ENCODE results near the gene SMIM41.

Gene SMIM41

DNA sequence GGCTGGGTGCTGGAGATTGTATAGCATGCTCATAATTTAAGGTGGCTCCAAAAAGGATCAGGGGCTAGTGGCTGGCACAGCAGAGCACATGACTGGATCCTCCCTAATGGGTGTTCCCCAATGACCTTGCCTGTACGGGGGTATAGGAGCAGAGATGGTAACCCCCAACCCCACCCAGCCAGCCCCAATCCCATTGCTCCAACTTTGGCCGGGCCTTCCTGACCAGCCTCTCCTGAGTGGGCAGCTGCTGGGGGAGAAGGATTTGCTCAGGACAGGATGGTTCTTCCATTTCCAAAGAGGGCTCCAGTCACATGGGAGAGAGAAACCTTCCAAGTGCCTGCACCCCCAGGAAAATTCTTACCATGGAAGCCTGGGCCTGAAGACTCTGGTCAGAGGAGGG, 43.6 kb upstream of the SMIM41 start:
- TF ChIP-seq, protein P1, sequence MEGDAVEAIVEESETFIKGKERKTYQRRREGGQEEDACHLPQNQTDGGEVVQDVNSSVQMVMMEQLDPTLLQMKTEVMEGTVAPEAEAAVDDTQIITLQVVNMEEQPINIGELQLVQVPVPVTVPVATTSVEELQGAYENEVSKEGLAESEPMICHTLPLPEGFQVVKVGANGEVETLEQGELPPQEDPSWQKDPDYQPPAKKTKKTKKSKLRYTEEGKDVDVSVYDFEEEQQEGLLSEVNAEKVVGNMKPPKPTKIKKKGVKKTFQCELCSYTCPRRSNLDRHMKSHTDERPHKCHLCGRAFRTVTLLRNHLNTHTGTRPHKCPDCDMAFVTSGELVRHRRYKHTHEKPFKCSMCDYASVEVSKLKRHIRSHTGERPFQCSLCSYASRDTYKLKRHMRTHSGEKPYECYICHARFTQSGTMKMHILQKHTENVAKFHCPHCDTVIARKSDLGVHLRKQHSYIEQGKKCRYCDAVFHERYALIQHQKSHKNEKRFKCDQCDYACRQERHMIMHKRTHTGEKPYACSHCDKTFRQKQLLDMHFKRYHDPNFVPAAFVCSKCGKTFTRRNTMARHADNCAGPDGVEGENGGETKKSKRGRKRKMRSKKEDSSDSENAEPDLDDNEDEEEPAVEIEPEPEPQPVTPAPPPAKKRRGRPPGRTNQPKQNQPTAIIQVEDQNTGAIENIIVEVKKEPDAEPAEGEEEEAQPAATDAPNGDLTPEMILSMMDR (IDR thresholded peaks at IDR 0.05; ENCODE audit: insufficient read depth, low read length, missing control alignments): no peak
- no peak overlapping the region for H3K4me3 ChIP-seq (ENCODE audit: low read depth, low read length)
- ChIA-PET POLR2A (no interaction called here), CTCF (interaction anchor here (1.0 to 32.6 kb wide), 3 partner anchors 11 to 36 kb away, joined by 3 to 1695 read pairs (median 98); partner anchors contain the start of genes ATG101, NR4A1 and SMIM41)
- DNase-seq (ENCODE audit: low read depth, low spot score): no peak

DNA sequence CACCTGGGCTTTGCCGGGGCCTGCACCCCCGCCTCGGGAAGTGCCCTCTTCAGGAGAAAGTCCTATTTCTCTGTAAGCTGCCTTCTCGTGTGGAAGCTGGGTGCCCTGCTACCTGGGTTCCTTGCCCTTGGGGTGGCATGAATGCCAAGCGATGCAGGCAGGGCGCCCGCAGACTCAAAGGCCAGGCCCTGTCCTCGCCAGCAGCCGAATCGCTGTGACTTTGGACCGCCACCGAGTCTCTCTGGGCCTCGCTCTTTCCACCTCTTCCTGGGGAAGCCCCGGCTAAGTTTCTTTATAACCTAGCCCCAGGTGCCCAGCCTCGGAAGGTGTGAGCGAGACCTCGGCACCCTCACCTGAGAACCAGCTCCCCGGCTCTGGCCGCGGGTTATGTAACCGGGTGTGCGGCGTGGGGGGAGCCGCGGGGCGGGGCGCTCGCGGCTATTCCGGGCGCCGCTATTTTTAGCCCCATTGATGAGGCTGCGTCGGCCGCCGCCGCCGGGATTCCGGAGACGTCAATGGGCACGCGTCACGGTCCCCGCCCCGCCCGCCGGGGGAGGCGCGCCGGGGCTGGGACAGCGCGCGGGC, 42.8 kb upstream of the SMIM41 start:
- no peak for DNase-seq (ENCODE audit: low read depth, low spot score)
- TF ChIP-seq, protein P1 (IDR thresholded peaks at IDR 0.05; ENCODE audit: insufficient read depth, low read length, missing control alignments): no peak
- CTCF ChIA-PET: interaction anchor here (1.0 to 32.6 kb wide), 5 partner anchors 10 to 43 kb away, joined by 3 to 1695 read pairs (median 4); partner anchors contain the start of genes ATG101, NR4A1 and SMIM41
- peak overlapping the region; percentile 62 for H3K4me3 ChIP-seq (ENCODE audit: low read depth, low read length)
- POLR2A ChIA-PET: interaction anchor here (0.5 to 0.6 kb wide), 3 partner anchors 15 to 838 kb away, joined by 3 to 4 read pairs (median 3); partner anchors contain the start of gene NR4A1

DNA sequence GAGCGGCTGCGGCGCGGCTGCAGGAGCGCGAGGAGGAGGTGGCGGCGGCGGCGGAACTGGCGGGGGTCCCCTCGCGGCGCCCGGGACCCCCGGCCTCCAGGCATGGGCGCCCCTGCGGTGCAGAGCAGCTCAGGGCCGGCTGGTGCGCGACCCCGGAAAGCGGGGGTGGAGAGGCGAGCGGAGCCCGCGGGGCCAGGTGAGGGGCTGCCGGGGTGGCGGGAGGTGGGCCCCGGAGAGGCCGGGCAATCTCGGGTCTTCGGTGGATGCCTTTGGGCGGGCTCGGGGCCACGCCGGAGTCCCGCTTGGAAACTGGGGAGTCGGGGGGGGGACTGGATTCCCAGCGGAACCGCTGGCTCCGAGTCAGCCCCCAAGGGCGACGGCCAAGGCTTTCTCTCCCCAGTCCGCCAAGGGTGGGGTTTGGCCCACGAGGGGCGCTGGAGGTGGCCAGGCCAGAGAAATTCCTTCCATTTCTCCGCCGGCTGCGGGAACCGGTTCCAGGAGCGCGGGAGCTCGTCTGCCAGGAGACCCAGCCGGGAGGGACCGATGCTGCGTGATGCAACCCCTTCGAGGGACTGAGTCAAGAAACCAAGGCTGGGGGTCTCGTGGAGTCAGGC, 42.1 kb upstream of the SMIM41 start:
- ChIA-PET CTCF (interaction anchor here (0.7 to 32.6 kb wide), 7 partner anchors 11 to 44 kb away, joined by 3 to 1695 read pairs (median 4); partner anchors contain the start of genes ATG101, NR4A1 and SMIM41), POLR2A (no interaction called here)
- H3K4me3 ChIP-seq (ENCODE audit: low read depth, low read length): peak overlapping the region; percentile 62
- TF ChIP-seq, protein P1 (IDR thresholded peaks at IDR 0.05; ENCODE audit: insufficient read depth, low read length, missing control alignments): peak; percentile 10
- DNase-seq (ENCODE audit: low read depth, low spot score): no peak

DNA sequence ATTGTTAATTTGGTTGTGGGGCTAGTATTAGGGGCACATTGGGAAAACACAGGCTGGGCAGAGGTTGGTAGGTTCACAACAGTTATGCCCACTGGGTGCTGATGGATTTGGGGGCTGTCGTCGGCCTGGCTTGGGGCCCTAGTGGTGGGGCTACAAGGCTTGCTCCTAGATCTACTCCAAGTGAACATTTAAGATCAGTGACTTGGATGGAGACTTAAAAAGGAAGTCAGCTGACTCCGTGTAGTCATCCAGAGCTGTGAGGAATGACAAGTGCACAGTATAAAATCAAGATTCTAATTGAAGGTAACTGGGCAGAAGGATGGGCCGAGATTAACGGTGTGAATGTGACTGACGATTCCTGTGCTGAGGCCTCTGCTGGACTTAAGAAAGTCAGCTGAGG, 41.1 kb upstream of the SMIM41 start:
- TF ChIP-seq, protein P1 (IDR thresholded peaks at IDR 0.05; ENCODE audit: insufficient read depth, low read length, missing control alignments): no peak
- ChIA-PET POLR2A (no interaction called here), CTCF (interaction anchor here (1.0 to 32.6 kb wide), 6 partner anchors 9 to 34 kb away, joined by 3 to 1695 read pairs (median 10); partner anchors contain the start of genes ATG101, NR4A1 and SMIM41)
- no peak overlapping the region for H3K4me3 ChIP-seq (ENCODE audit: low read depth, low read length)
- no peak for DNase-seq (ENCODE audit: low read depth, low spot score)

DNA sequence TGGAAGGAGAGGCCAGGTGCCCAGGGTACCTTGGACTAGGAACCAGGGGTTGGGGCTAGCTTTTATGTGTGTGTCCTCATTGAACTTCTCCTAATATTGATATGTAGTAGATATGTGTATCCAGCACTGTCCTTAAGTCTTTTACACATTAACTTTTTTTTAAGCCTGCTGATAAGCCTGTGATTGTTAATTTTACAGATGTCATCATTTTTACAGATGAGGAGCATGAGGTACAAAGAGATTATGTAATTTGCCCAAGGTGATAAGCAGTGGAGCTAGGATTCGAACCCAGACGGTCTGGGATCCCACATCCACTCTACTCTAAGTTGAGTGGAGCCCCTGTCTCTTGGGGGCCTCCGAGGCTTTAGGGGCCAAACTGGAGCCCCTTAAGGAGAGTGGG, 38.5 kb upstream of the SMIM41 start:
- no peak for DNase-seq (ENCODE audit: low read depth, low spot score)
- H3K4me3 ChIP-seq (ENCODE audit: low read depth, low read length): no peak overlapping the region
- POLR2A ChIA-PET: no interaction called here
- TF ChIP-seq, protein P1 (IDR thresholded peaks at IDR 0.05; ENCODE audit: insufficient read depth, low read length, missing control alignments): no peak
- CTCF ChIA-PET: interaction anchor here (3.1 to 32.6 kb wide), 3 partner anchors 9 to 31 kb away, joined by 7 to 1695 read pairs (median 98); partner anchors contain the start of genes ATG101, NR4A1 and SMIM41

DNA sequence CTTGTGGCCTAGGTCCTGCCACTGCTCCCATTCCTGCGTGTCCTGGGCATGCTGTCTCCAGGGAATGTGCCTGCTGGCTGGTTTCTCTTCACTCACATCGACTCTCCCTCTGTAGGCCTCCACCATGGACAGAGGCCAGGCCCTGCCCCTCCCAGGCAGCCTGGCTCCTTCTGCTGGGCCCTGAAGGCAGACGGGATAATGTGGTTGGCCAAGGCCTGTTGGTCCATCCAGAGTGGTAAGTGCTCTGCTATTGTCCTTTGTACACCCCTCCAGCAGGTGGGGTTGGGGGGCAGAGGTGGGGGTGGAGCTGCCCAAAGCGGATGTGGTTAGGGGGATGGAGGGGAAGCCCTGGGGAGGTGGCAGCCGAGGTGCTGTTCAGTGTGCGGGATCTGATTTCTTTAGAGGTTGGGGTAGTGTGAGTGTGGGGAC, 37.8 kb upstream of the SMIM41 start:
- ChIA-PET CTCF (interaction anchor here (3.1 to 32.6 kb wide), 3 partner anchors 10 to 31 kb away, joined by 7 to 1695 read pairs (median 98); partner anchors contain the start of genes ATG101, NR4A1 and SMIM41), POLR2A (no interaction called here)
- no peak for DNase-seq (ENCODE audit: low read depth, low spot score)

More for the DNA sequence above, 37.8 kb upstream of the SMIM41 start:
- TF ChIP-seq, protein P1 (IDR thresholded peaks at IDR 0.05; ENCODE audit: insufficient read depth, low read length, missing control alignments): no peak
- no peak overlapping the region for H3K4me3 ChIP-seq (ENCODE audit: low read depth, low read length)

Measured in AG04449 (cell line).